Measurements from ENCODE around the gene MAGI2.

DNA sequence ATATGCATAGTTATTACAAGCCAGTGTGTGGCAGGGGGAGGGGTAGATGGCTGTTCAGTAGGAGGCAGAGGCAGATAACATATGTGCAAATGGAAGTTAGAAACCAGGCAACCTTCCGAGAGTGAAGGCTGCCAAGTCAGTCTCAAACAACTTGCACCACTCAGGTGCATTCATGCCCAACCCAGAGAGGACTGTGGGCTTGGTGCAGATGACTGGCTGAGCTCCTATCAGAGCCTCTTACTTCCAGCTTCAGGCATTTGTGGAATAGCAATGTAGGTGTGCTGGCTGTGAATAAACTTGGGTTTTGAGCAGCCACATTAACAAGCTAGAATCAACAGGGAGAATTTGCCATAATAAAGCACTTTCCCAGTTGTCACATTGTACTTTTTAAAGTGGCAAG, 865.1 kb downstream of the MAGI2 start:
- TF ChIP-seq POLR2A (IDR thresholded peaks at IDR 0.05; ENCODE audit: low read depth, low read length) (no peak), POLR2AphosphoS5 (IDR thresholded peaks at IDR 0.05; ENCODE audit: low read depth, low read length) (no peak), TAF1 (IDR thresholded peaks at IDR 0.05; ENCODE audit: low read depth, low read length) (no peak), SPI1 (IDR thresholded peaks at IDR 0.05; ENCODE audit: low read depth, low read length) (no peak)

All from GM12891 (cell line).